Activated CD4-positive, alpha-beta T cell treated with anti-CD3 and anti-CD28 coated beads, Interleukin-2, amount 50 U/mL, for 16 hours (primary cell): ENCODE data around the gene ABHD10.

Experiments used
- DNase-seq: peaks from one replicate; pipeline ENCODE4 v3.0.0-alpha.2; 2020

The ABHD10 gene

GRCh38 chr3:112002096-112002971 lies 23.5 kb downstream of the ABHD10 start:
- peak; percentile 70 for DNase-seq

- no peak for DNase-seq
These were observed 24.7 kb downstream of the ABHD10 start for GRCh38 chr3:112003321-112004080.

- no peak for DNase-seq
These were observed 25.4 kb downstream of the ABHD10 start for GRCh38 chr3:112004187-112004586.

DNA sequence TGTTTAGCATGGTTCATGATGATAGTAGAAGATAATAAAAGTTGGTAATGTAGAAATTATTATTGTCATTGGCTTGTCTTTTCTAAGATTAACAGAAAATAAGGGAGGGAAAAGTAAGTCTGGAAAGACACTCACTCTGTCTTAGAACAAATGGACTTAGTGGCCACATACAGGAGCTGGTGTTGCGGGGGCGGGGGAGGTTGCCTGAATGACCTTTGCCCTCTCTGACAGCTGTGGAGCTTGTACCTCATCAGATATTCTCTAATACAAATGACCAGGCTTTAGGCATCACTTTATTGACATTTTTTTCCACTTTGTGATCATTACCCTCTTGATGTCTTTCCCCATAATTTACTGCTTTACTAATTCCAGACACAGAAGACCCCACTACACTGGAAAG lies 25.8 kb downstream of the ABHD10 start:
- DNase-seq = no peak

- no peak for DNase-seq
These were observed 26.4 kb downstream of the ABHD10 start for GRCh38 chr3:112005091-112005672.

DNA sequence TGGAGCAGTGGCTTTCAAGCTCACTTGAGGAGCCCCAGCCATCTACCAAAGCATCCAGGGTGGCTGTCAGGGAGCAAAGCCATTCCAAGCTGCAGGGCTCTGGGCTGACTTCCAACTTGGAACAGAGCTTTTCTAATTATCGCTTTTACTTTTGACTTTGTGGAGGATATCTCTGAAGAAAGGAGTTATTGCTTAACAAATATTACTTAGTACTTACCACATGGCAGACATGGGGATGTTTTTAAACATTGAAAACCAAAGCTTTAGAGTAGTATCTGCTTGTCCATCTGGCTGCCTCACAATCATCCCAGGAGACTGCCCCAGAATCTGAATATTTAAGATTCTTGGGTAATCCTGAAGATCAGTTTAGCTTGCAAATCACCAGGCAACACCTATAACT lies 28.8 kb downstream of the ABHD10 start:
- no peak for DNase-seq

DNA sequence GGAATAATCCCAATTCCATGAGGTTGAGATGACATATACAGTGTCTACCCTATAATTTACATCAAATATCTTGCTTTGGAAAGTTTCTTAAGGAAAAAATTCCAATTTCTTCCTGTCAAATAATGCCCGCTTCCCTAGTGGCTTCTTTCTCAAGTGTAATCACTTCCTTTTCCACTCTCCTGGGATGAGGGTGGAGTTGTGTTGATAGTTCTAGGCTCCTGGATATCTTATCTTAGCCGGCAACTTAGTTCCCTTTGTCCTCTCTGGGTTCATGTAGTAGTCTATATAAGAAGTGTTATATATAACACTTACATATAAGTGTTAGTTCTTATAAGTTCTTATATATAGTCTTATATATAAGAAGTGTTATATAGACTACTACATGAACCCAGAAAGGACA lies 30.8 kb downstream of the ABHD10 start:
- DNase-seq = no peak

DNA sequence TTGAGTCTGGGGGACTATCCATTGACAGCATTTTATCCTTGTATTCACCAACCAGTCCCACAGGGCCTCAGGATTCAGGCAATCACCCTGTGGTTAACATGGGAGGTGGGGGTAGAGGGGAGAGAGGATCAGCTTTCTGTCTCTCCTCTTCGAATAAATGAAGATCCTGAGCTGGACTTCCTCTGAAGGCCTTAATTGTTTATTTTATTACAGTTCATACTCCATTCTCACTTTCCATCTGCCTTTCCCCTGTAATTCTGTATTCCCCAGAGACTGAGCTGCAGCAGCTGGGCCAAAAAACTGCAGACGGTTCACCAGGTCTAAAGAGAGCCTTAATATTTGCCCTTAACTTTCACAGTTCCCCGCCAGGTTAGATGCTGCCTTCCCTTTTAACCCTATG lies 31.8 kb downstream of the ABHD10 start:
- DNase-seq = no peak

DNA sequence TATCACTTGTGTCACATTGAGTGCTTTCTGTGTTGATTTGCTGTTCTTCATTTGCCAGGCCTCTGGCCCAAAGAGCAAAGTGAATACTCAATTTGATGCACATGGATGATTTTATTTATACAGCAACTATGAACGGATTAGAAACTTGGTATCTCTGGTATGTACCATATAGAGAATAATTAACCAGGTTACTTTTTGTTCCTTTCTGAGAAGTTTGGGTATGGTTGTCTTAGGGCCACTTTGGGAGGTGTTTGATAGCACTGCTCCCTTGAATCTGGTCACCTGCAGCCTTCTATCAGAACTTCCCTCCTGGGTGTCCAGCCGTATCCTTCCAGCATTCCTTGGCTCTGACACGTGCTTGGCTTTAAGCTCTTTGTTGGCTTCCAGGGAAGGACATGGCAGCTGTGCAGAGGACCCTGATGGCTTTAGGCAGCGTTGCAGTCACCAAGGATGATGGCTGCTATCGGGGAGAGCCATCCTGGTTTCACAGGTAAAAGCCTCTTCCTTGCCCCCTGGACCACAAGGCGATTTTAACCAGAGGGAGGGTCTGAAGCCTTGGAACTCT lies 32.6 kb downstream of the ABHD10 start:
- no peak for DNase-seq

GRCh38 chr3:112012205-112012992 lies 33.6 kb downstream of the ABHD10 start:
- no peak for DNase-seq

GRCh38 chr3:112013058-112013783 lies 34.4 kb downstream of the ABHD10 start:
- DNase-seq = peak; percentile 76

DNA sequence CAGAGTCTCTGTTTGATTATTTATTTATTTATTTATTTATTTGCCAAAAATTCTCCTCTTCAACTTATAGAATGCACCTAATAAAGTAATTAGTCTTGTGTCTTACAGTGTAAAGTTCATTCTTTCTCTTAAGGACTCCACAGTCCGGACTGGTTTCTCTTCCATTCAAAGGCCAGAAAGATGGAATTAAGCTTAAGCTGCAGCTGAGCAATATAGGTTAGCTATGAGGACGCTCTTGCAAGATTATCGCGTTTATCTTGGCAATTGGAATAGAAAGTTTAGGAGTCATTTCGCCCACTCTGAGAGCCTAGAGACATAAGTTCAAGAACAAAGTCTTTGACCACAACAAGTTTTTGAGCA lies 34.9 kb downstream of the ABHD10 start:
- DNase-seq = no peak

GRCh38 chr3:112017091-112017490 lies 38.3 kb downstream of the ABHD10 start:
- DNase-seq = no peak

- DNase-seq = no peak
These were observed 39.9 kb downstream of the ABHD10 start for GRCh38 chr3:112018712-112019111.

- DNase-seq = no peak
These were observed 40.9 kb downstream of the ABHD10 start for GRCh38 chr3:112019716-112020115.

GRCh38 chr3:112020674-112021085 lies 41.9 kb downstream of the ABHD10 start:
- DNase-seq = no peak

DNA sequence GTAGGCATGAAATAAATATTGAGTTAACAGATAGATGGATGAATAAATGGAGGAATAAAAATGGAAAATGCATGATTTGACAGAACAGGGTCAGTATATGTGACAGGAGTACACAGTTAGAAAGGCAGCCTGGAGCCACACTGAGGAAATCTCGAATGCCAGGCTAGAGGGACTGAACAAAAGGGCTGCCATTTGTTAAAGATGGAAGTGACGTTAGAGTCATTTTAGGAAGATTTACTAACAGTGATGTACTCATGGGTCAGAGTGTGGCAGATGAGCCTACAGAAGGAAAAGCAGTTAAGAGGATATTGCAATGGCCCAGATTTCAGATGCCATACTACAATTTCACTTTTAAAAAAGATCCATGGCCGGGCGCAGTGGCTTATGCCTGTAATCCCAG lies 48.3 kb downstream of the ABHD10 start:
- DNase-seq = no peak

DNA sequence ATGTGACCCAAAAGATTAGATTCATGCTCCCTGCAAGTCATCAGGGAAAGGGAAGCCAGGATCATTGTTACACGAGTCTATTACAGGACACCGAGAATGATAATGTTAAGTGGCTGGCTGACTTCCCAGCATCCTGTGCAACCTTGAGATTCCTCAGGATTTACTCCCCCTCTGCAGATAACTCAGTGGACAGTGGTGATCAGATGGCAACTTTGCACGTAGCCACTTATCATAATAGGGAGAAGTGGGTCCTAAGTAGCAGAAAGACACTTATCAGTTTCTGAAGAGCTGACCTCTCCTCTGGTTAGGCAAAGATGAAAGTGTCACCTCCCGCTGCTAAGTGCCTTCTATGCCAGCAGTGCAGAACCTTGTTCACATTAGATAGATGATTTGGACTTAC lies 49.0 kb downstream of the ABHD10 start:
- no peak for DNase-seq

DNA sequence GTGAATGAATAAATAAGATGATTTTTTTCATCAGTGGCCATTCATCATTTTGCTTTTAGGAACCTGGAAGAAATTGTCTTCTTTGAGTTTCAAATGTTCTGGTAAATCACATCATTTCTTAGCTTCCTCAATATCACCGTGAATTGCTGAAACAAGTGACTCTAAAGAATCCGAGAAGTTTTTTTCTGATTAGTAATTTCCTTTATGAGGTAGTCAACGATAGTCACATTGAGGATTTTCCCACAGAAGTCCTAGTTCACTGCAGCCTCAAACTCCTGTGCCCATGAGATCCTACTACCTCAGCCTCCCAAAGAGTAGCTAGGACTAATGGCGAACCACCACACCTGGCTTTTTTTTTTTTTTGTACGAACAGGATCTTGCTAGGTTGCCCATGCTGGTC lies 52.1 kb downstream of the ABHD10 start:
- DNase-seq = no peak

DNA sequence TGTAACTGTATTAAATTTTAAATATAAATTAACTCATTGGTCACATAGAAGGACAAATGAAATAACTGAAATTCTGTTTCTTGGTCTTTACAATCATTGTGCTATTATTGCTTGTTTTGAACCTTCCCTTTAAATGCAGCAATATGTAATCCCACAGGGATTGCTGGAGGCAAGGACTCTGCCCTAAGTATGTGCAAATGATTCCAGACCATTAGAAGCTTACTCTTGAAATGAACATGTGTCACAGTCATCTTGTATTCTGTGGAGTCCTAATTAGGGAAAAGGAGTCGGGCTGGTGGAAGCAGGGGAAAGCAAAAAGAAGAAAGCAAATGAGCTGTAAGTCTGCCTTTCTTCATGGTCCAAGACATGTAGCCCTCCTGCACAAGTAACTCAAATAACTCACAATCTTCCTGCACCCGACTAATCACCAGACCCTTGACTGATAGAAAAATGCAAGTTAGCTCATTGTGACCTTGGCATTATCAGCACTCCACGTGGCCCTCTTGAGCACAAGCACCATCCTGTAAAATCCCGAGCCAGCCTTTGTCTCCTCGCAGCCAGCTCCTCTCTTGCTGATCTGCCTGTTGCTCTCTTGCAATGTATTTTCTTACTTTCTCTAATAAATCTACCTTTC lies 53.4 kb downstream of the ABHD10 start:
- DNase-seq = no peak

DNA sequence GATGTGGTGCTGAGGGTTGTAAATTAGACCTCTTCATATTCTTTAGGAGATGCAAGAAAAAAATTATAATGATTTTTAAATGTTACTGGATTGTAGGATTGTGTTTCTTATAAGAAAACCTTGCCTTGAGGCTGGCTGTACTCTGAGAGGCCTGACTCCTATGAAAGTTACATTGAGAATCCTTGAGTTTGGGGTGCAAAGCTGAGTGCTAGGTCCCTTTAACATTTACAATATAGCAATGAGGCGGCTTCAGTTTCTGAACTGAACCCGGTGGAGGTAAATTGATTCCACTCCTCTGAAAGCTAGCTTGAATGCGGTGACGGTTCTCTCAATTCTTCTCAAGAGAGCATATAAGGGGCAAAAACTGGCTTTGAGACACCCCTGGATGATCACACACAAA lies 55.6 kb downstream of the ABHD10 start, which contains the start of gene TMPRSS7:
TSS of gene TMPRSS7 (plus strand) at position 301 of the 400 bp plus-strand sequence. CDS start 110 bp downstream, outside the sequence.
- no peak for DNase-seq
